Activated CD8-positive, alpha-beta T cell treated with anti-CD3 and anti-CD28 coated beads, Interleukin-2, amount 10 ng/mL, durations not matched to agents 7 days and 5 days (primary cell): ENCODE measurements around the gene CD180. TPM values are rescaled to one million over a fixed set of nuclear protein-coding genes. Genes with fewer than 3 reads are reported as not detected.

Experiments used
- ATAC-seq: fragments of 150-1000 bp; cut with Tn5 transposase; one replicate; pipeline ENCODE4 v1.10.0; 2021; ENCODE audit warnings: moderate library complexity
- CTCF ChIA-PET: fragments of 350-600 bp; sonication (Branson Sonifier 250); formaldehyde crosslinking; loops from one replicate; lab custom pipeline; 2021; ENCODE audit warnings: antibody characterized with exemption; lab: Charles Lee
- POLR2A ChIA-PET: fragments of 350-600 bp; sonication (Branson Sonifier 250); formaldehyde crosslinking; loops from one replicate; lab custom pipeline; 2021; ENCODE audit warnings: antibody characterized with exemption; lab: Charles Lee
- DNase-seq: peaks from one replicate; pipeline ENCODE4 v3.0.0-alpha.2; 2020
- H3K27ac Mint-ChIP-seq: one replicate; pipeline ENCODE4 v1.8.0; 2021; ENCODE audit warnings: mild to moderate bottlenecking, mixed read lengths
- H3K27me3 Mint-ChIP-seq: one replicate; pipeline ENCODE4 v1.8.0; 2021; ENCODE audit warnings: low read depth, mixed read lengths
- H3K36me3 Mint-ChIP-seq: one replicate; pipeline ENCODE4 v1.8.0; 2021; ENCODE audit warnings: low read depth, mixed read lengths
- H3K4me1 Mint-ChIP-seq: one replicate; pipeline ENCODE4 v1.8.0; 2021; ENCODE audit warnings: low read depth, mixed read lengths
- H3K4me3 Mint-ChIP-seq: one replicate; pipeline ENCODE4 v1.8.0; 2021; ENCODE audit warnings: mild to moderate bottlenecking, mixed read lengths
- H3K9me3 Mint-ChIP-seq: one replicate; pipeline ENCODE4 v1.8.0; 2022; ENCODE audit warnings: mixed read lengths; ENCODE audit not compliant: insufficient read depth
- total RNA-seq, 2 experiments: library from RNA; stranded (reverse); gene quantifications; one replicate each; pipeline ENCODE4 v1.2.3, GENCODE V29; 2021

Gene CD180
- total RNA-seq, 2 experiments from 2014 or later = not detected

GRCh38 chr5:67211926-67212325 is 15.3 kb upstream of the CD180 start:
- H3K9me3 Mint-ChIP-seq = no peaks in the 10 kb centered on the region
- DNase-seq = no peak
- no peak overlapping the region for H3K4me3 Mint-ChIP-seq
- peaks cover 16% of the 10 kb centered on the region for H3K36me3 Mint-ChIP-seq
- ChIA-PET CTCF (interaction anchor here (10.7 kb wide), 1 partner anchor 49 kb away, joined by 441 read pairs; no protein-coding TSS in a partner anchor), POLR2A (interaction anchor here (0.8 kb wide), 1 partner anchor 46 kb away, joined by 3 read pairs; no protein-coding TSS in a partner anchor)
- ATAC-seq = no peak
- no peaks in the 10 kb centered on the region for H3K27me3 Mint-ChIP-seq
- no peak overlapping the region for H3K27ac Mint-ChIP-seq
- peaks cover 71% of the 10 kb centered on the region for H3K4me1 Mint-ChIP-seq

- POLR2A ChIA-PET = interaction anchor here (1.0 to 14.2 kb wide), 2 partner anchors 13 to 42 kb away, joined by 3 to 177 read pairs; no protein-coding TSS in a partner anchor
- DNase-seq (peak; percentile 82), ATAC-seq (peak; percentile 43)
- Mint-ChIP-seq H3K27ac (peak overlapping the region; percentile 62), H3K9me3 (no peaks in the 10 kb centered on the region), H3K4me1 (peaks cover 71% of the 10 kb centered on the region), H3K27me3 (no peaks in the 10 kb centered on the region), H3K36me3 (peaks cover 19% of the 10 kb centered on the region), H3K4me3 (no peak overlapping the region)
- CTCF ChIA-PET = interaction anchor here (0.7 to 10.7 kb wide), 17 partner anchors 6 to 1044 kb away, joined by 3 to 441 read pairs (median 3); no protein-coding TSS in a partner anchor
Observed at GRCh38 chr5:67209141-67209771, 12.7 kb upstream of the CD180 start.

GRCh38 chr5:67208403-67208802 is 11.8 kb upstream of the CD180 start:
- ChIA-PET POLR2A (interaction anchor here (1.7 to 14.2 kb wide), 2 partner anchors 41 to 1007 kb away, joined by 8 to 177 read pairs; partner anchors contain the start of gene PIK3R1), CTCF (interaction anchor here (0.6 to 10.7 kb wide), 22 partner anchors 7 to 1045 kb away, joined by 3 to 441 read pairs (median 4); no protein-coding TSS in a partner anchor)
- Mint-ChIP-seq H3K9me3 (no peaks in the 10 kb centered on the region), H3K27ac (peak overlapping the region; percentile 82), H3K4me3 (no peak overlapping the region), H3K4me1 (peaks cover 72% of the 10 kb centered on the region), H3K36me3 (peaks cover 18% of the 10 kb centered on the region), H3K27me3 (no peaks in the 10 kb centered on the region)
- ATAC-seq (no peak), DNase-seq (no peak)

GRCh38 chr5:67206929-67207328 is 10.3 kb upstream of the CD180 start:
- Mint-ChIP-seq H3K36me3 (peaks cover 21% of the 10 kb centered on the region), H3K9me3 (no peaks in the 10 kb centered on the region), H3K4me1 (peaks cover 82% of the 10 kb centered on the region), H3K4me3 (peak overlapping the region; percentile 48), H3K27me3 (no peaks in the 10 kb centered on the region), H3K27ac (peak overlapping the region; percentile 88)
- ChIA-PET CTCF (interaction anchor here (0.6 to 10.7 kb wide), 21 partner anchors 8 to 1755 kb away, joined by 3 to 441 read pairs (median 4); no protein-coding TSS in a partner anchor), POLR2A (interaction anchor here (0.8 to 14.2 kb wide), 11 partner anchors 9 to 1008 kb away, joined by 3 to 177 read pairs (median 6); partner anchors contain the start of gene PIK3R1)
- ATAC-seq (peak; percentile 90), DNase-seq (peak; percentile 96)

- Mint-ChIP-seq H3K9me3 (no peaks in the 10 kb centered on the region), H3K4me1 (peaks cover 86% of the 10 kb centered on the region), H3K36me3 (peaks cover 24% of the 10 kb centered on the region), H3K27me3 (no peaks in the 10 kb centered on the region), H3K27ac (peak overlapping the region; percentile 88), H3K4me3 (peak overlapping the region; percentile 48)
- no peak for DNase-seq
- ChIA-PET CTCF (interaction anchor here (0.9 to 10.7 kb wide), 11 partner anchors 9 to 378 kb away, joined by 3 to 441 read pairs (median 4); no protein-coding TSS in a partner anchor), POLR2A (interaction anchor here (1.1 to 14.2 kb wide), 7 partner anchors 10 to 378 kb away, joined by 3 to 177 read pairs (median 7); no protein-coding TSS in a partner anchor)
- ATAC-seq = no peak
Observed at GRCh38 chr5:67206461-67206860, 9.9 kb upstream of the CD180 start.

GRCh38 chr5:67205981-67206380 is 9.4 kb upstream of the CD180 start:
- Mint-ChIP-seq H3K9me3 (no peaks in the 10 kb centered on the region), H3K4me1 (peaks cover 91% of the 10 kb centered on the region), H3K27me3 (no peaks in the 10 kb centered on the region), H3K4me3 (peak overlapping the region; percentile 48), H3K27ac (peak overlapping the region; percentile 88), H3K36me3 (peaks cover 29% of the 10 kb centered on the region)
- ChIA-PET POLR2A (interaction anchor here (1.0 to 14.2 kb wide), 6 partner anchors 10 to 44 kb away, joined by 3 to 177 read pairs (median 6); no protein-coding TSS in a partner anchor), CTCF (interaction anchor here (4.2 to 10.7 kb wide), 3 partner anchors 10 to 43 kb away, joined by 28 to 441 read pairs (median 31); no protein-coding TSS in a partner anchor)
- no peak for DNase-seq
- no peak for ATAC-seq

- Mint-ChIP-seq H3K27ac (peak overlapping the region; percentile 80), H3K9me3 (no peaks in the 10 kb centered on the region), H3K4me1 (peaks cover 94% of the 10 kb centered on the region), H3K4me3 (no peak overlapping the region), H3K27me3 (no peaks in the 10 kb centered on the region), H3K36me3 (peaks cover 31% of the 10 kb centered on the region)
- ChIA-PET POLR2A (interaction anchor here (0.8 to 14.2 kb wide), 3 partner anchors 9 to 38 kb away, joined by 3 to 177 read pairs (median 4); no protein-coding TSS in a partner anchor), CTCF (interaction anchor here (1.3 to 10.7 kb wide), 4 partner anchors 11 to 42 kb away, joined by 3 to 441 read pairs (median 30); no protein-coding TSS in a partner anchor)
- ATAC-seq (no peak), DNase-seq (no peak)
Observed at GRCh38 chr5:67204821-67205220, 8.2 kb upstream of the CD180 start.

- no peak overlapping the region for H3K27ac Mint-ChIP-seq
- H3K4me1 Mint-ChIP-seq = peaks cover 94% of the 10 kb centered on the region
- CTCF ChIA-PET = interaction anchor here (5.5 to 10.7 kb wide), 2 partner anchors 12 to 41 kb away, joined by 31 to 441 read pairs; no protein-coding TSS in a partner anchor
- H3K27me3 Mint-ChIP-seq = no peaks in the 10 kb centered on the region
- DNase-seq (no peak), ATAC-seq (no peak)
- H3K36me3 Mint-ChIP-seq = peaks cover 41% of the 10 kb centered on the region
- no peak overlapping the region for H3K4me3 Mint-ChIP-seq
- POLR2A ChIA-PET = interaction anchor here (0.6 to 14.2 kb wide), 3 partner anchors 15 to 1279 kb away, joined by 3 to 177 read pairs (median 4); no protein-coding TSS in a partner anchor
- peaks cover 10% of the 10 kb centered on the region for H3K9me3 Mint-ChIP-seq
Observed at GRCh38 chr5:67203701-67204074, 7.1 kb upstream of the CD180 start.

GRCh38 chr5:67202828-67203227 is 6.2 kb upstream of the CD180 start:
- POLR2A ChIA-PET = interaction anchor here (0.6 to 14.2 kb wide), 4 partner anchors 14 to 36 kb away, joined by 3 to 177 read pairs (median 4); no protein-coding TSS in a partner anchor
- Mint-ChIP-seq H3K36me3 (peaks cover 48% of the 10 kb centered on the region), H3K27me3 (no peaks in the 10 kb centered on the region), H3K9me3 (peaks cover 17% of the 10 kb centered on the region), H3K4me3 (no peak overlapping the region), H3K4me1 (peaks cover 96% of the 10 kb centered on the region), H3K27ac (peak overlapping the region; percentile 82)
- DNase-seq = no peak
- CTCF ChIA-PET = interaction anchor here (1.0 to 10.7 kb wide), 4 partner anchors 12 to 40 kb away, joined by 3 to 441 read pairs (median 4); no protein-coding TSS in a partner anchor
- no peak for ATAC-seq

GRCh38 chr5:67201897-67202549 is 5.4 kb upstream of the CD180 start:
- peak overlapping the region; percentile 57 for H3K27ac Mint-ChIP-seq

More at GRCh38 chr5:67201897-67202549, 5.4 kb upstream of the CD180 start:
- H3K4me1 Mint-ChIP-seq = peaks cover 95% of the 10 kb centered on the region
- no peaks in the 10 kb centered on the region for H3K27me3 Mint-ChIP-seq
- DNase-seq (no peak), ATAC-seq (no peak)
- ChIA-PET CTCF (interaction anchor here (1.0 to 10.7 kb wide), 4 partner anchors 13 to 39 kb away, joined by 3 to 441 read pairs (median 4); no protein-coding TSS in a partner anchor), POLR2A (interaction anchor here (1.2 to 14.2 kb wide), 2 partner anchors 19 to 35 kb away, joined by 3 to 177 read pairs; no protein-coding TSS in a partner anchor)
- peaks cover 49% of the 10 kb centered on the region for H3K36me3 Mint-ChIP-seq
- H3K9me3 Mint-ChIP-seq = peaks cover 19% of the 10 kb centered on the region
- no peak overlapping the region for H3K4me3 Mint-ChIP-seq
